ENCODE data around the gene CAT.
"Not testable (repeated sequence)": the region's sequence is repeated elsewhere in the genome, so short reads cannot be mapped to it uniquely, and the experiment has no call there.

Gene CAT

DNA sequence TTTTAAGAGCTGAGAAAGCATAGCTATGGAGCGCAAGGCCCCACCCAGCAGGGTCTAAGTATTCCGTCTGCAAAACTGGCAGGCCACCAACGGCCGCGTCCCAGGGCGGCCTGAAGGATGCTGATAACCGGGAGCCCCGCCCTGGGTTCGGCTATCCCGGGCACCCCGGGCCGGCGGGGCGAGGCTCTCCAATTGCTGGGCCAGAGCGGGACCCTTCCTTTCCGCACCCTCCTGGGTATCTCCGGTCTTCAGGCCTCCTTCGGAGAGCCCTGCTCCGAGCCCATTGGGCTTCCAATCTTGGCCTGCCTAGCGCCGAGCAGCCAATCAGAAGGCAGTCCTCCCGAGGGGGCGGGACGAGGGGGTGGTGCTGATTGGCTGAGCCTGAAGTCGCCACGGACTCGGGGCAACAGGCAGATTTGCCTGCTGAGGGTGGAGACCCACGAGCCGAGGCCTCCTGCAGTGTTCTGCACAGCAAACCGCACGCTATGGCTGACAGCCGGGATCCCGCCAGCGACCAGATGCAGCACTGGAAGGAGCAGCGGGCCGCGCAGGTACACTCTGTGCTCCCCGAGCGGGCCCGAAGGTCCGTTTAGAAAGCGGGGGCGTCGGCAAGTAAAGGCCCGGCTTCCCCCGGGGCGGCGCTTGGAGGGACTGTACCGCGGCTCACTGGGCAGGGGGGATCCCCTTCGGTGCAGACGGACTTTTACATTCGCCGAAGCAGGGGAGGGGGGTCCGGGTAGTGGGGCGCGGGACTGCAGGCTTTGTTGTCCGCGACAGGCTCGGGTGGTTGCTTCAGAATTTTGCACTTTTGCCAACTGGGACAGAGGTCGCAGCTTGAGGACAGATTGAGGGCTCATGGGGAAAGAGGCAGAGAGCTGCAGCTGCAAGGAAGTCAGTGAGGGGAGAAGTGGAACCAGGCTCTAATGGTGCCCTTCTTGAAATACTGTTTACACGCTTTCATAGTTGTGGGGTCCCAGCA is at the start of gene CAT:
Gene CAT, plus strand, starts transcription at position 406 of the 979 bp plus-strand sequence. Its CDS starts 80 bp downstream, at position 486.
- peak; percentile 95 to 96 for DNase-seq (ENCODE audit: low read depth in 2 of 2)

DNA sequence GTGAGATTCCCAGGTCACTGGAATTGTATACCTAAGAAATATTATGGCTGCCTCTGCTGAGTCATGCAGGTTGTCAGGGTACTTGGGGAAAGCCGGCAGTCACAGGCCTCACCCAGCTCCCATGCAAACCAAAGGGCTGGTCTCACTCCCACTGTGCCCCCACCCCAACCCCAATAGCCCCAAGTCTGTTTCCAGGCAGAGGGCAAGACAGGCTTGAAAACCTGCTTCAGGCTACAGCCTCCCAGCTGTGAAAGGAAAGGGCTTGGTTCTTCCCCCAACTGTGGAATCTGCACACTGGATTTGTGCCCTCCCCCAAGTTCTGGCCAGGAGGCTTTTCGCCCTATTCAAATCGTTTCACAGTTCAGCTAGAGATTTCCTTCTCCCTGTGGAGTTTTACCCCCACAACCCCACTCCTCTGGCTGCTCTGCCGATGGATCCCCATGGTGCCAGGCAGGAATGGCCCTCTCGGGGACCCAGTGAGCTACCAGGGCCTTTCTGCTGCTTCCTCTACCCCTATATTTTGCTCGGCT is 43.9 kb upstream of the CAT start:
- DNase-seq (ENCODE audit: low read depth in 2 of 2): no peak

DNA sequence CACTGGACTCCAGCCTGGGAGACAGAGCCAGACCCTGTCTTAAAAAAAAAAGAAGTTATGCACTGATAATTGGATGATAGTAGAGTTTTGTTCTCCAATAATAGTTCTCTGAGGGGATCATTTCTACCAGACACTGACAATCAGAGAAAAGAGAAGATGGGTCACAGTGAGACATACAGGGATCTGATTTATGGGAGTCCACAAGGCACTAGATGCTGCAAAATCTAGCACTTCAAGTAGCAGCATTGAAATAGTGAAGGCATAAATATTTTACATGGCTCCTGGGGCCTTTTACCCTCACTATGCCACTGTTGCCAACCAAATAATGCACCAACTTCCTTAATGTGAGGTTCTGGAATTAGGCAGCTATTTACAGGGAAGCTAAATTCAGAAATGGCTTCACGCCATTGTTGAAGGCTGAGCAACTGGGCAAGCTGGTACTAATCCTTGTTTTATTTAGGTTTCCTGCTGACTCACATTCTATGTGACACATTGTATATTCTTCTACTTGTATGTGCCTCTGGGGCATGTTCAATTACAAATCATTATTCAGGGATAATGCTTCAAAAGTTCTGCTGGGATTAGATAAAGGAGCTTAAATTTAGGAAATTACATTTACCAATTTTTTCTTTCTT is 42.7 kb upstream of the CAT start:
- no peak for DNase-seq (ENCODE audit: low read depth in 2 of 2)

DNA sequence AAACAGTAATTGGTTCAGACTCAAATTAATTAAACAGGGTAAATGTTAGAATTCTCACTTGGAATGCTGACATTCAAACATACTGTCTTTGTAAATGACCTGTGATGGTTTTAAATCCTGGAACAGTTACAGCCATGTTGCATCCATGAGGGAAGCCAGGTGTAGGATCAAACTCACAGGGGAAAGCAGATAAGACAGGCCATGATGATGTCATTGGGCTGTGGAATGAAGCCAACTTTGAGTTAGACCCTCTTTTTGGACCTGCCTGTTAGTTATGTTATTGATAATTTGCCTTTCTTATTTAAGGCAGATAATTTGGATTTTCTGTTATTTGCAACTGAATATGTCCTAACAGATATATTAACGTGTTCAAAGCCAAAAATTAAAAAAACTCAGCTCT is 41.6 kb upstream of the CAT start:
- DNase-seq (ENCODE audit: low read depth in 2 of 2): no peak

DNA sequence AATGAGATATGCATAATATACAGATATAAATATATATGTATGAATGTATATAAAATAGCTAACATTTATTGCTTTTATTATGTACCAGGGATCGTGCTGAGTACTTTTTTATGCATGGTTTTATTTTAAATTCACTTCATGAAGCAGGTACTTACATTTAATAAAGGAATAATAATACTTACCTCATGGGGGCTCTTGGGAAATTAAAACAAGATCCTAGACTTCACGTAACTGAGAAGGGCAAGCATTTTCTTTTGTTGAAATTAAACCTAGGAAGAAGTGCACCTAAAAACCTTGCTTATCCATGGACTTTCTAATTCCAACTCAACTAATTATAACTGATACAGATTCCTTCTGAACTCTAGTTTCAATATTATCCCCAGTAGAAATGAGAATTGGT is 40.9 kb upstream of the CAT start:
- DNase-seq (ENCODE audit: low read depth in 2 of 2): no peak

DNA sequence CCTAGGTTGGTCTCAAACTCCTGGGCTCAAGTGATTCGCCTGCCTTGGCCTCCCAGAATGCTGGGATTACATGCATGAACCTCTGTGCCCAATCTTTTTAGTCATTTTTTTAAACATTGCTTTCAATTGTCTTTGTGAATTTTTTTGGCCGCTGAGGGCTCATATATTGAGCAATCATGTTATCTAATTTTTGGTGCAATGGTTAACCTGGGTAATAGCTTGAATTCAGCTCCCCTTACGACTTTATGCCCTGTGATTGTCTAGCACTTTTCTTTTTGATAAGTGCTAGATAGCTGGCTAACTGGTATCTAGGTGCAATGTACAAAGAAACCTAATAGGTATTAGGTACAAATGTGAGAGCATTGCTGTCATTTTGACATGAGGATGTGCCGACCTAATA is 35.3 kb upstream of the CAT start:
- DNase-seq (ENCODE audit: low read depth in 2 of 2): no peak

DNA sequence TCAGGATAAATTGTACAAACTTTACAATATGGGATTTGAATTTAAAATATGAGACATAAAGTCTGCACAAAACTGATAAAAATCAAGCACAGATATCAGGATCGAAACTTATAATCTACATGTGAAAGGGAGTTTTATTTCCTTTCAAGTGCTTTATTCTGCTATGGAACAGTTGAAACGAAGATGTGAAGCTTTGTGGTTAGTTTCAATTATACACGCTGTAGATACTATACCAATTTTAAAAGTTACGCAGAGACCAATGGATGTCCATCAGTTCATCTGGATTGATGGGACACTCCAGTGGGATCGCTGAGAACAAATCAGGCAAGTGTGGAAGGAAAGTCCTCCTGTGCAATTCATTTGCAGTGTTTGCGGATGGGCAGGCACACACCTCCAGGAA is 34.5 kb upstream of the CAT start:
- DNase-seq (ENCODE audit: low read depth in 2 of 2): no peak

DNA sequence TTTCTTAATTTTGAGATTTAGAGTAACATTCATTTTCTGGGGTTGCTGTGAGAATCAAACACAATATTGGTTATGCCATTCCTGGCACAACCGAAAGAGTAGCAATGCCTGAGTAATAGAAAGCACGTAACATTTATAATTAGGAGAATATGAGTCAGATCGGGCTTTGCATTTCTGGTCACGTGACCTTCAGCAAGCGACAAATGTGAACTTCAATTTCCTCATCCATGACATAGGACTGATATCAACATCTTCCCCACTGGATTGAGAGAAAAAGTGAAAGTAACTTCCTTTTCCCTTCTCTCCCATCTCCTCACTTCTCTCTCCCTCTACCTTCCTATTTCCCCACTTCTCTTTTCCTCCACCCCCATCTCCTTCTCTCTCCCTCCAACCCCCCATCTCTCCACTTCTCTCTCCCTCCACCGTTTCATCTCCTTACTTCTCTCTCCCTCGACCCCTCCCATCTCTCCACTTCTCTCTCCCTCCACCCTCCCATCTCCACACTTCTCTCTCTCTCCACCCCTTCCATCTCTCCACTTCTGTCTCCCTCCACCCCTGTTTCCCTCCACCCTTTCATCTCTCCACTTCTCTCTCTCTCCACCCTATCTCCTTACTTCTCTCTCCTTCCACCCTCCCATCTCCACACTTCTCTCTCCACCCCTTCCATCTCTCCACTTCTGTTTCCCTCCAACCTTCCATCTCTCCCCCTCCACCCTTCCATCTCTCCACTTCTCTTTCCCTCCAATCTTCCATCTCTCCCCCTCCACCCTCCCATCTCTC is 33.5 kb upstream of the CAT start:
- no peak for DNase-seq (ENCODE audit: low read depth in 2 of 2)

DNA sequence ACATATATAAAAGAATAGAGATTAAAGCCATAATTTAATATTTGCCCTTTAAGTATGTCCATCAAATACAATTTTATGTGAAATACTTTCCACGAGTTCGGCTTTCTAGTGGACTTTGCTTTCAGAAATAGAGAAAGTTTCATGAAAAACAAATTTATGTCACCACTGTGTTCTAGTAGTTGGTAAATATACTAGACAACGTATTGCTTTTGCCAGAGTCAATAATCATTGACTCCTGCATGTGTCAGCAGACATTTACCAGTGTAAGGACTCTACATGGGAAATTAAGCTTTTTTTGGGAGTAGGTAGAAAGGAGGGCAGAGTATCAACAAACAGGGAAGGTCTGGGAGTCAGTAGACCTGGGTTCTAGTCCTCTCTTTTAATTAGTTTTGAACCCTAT is 32.3 kb upstream of the CAT start:
- DNase-seq (ENCODE audit: low read depth in 2 of 2): no peak

DNA sequence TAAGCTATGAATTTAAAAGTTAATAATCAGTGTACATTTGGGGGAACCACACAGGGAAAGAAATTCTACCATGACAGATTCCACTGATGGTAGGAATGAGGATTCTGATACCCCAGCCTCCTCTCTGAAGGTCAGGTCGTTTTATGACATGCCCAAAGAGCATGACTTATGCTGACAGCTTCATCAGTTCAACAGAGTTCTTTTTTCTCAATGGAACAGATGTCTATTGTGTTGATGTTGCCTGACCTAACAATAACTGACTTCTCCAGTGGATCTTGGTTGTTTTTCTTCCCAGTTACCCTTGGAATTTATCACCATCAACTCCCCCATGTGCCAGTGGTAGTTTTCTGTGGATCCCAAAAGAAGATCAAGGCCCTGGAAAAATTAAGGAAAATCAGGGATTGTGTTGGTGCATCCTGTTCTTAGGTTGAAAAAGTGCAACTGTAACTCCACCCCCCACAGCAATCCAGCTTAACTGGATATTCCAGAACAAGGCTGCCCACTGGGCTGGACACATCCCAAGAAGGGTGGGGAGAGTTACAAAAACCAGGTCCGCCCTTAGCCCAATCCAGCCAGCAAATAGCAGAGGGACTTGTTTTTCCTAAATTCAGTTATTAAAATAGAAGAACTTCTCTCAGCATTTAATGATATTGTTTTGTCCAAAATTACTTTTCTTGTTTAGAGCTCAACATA is 31.5 kb upstream of the CAT start:
- no peak for DNase-seq (ENCODE audit: low read depth in 2 of 2)

DNA sequence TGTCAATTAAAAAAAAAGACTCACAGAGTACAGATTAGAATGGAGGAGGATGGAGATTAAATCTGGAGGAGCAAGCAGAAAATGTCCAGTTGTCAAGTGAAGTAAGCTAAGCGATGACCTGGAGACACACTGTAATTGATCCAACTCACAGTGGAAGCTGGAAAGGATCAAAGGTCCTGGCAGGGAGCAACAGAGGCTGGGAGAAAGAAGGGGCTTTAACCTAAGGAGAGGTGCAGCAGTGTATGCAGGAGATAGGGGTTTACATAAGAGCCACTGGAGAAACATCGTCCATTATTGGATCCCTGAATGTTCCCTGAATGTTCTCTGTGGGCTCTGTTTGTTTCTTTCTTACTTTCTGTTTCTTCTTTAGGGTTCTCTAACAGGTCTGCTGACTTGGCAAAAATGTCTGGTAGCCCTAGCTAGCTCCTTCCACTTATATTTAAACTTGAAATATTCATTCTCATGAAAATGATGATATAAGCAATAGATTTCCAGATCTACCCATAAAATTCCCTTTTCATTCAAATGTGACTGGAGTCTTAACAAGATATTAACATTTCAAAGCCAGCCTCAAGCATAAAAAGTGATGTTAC is 30.1 kb upstream of the CAT start:
- no peak for DNase-seq (ENCODE audit: low read depth in 2 of 2)

DNA sequence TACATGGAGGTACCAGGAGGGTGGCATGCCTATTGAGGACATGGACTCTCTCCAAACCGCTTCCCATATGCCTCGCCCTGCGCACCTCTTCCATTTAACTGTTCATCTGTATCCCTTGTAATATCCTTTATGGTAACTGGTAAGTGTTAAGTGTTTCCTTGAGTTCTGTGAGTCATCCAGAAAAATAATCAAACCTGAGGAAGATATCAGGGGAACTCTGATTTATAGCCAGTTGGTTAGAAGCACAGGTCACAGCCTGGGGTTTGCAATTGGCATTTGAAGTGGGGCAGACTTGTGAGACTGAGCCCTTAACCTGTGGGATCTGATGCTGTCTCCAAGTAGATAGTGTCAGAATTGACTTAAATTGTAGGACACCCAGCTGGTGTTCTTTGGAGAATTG is 27.6 kb upstream of the CAT start:
- no peak for DNase-seq (ENCODE audit: low read depth in 2 of 2)

DNA sequence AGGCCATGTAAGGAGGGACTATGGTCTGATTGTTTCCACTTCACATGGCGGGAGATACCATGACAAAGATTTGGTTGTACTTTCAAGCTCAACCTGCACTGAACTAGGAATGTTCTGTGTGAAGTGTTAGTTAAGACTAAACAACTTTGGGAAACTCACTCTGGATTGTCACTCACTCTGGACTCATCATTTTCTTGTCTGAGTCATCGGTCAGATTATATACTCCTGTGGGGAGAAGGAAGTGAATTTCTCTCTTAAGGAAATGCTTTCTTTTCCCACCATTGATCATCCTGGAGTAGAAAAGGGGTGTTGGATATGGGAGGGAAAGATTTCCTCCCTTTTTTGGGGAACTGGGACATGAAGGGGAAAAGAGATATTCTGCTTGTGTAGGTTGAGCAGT is 26.9 kb upstream of the CAT start:
- DNase-seq (ENCODE audit: low read depth in 2 of 2): no peak

DNA sequence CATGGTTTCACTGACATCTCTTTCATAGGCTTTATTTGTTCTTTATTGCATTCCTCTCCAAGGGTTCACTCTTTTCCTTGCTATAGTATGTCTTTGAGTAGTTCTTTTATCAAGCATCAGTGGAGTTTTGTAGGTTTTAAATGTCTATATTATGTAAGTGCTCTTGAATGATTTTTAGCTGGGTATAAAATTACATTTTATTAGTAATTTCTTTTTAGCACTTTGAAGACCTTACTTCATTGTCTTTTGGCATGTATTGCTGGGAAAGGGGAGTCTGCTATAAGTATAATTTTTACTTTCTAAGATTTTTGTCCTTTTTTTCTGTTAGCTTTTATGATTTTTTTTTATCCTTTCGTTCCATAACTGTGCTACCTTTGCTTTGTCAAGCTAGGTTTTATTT is 25.5 kb upstream of the CAT start:
- no peak for DNase-seq (ENCODE audit: low read depth in 2 of 2)

DNA sequence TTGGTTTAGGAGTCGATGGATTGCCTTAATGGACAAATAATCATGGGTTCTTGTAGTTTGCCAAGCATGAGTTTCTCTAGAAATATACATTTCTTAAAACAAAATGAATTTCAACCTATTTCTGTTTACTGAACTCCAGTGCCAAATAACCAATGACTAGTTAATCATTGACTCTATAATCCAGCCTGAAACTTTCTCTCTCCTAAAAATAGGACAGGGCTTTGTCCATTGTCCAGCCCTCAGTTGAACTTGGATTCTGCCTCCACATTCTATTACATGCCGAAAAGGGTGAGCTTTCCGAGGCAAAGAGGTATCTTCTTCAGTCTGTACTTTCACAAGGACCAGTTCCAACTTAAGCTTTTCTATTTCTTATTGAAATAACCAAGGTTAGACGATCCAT is 23.2 kb upstream of the CAT start:
- no peak for DNase-seq (ENCODE audit: low read depth in 2 of 2)

DNA sequence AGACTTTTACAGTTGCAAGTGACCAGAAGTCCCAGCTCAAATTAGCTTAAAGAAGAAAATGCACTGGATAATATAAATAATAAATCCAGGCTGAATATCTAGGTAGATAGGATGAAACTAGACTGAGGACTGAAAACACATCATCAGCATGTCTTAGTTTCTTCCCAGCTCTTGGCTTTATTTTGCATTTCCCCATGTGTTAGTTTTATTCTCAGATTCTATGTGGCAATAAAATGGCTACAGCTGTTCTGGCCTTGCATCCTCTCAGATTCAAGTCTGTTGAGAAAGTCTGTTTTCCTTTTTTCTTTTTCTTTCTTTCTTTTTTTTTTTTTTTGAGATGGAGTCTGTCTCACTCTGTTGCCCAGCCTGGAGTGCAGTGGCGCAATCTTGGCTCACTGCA is 22.6 kb upstream of the CAT start:
- DNase-seq (ENCODE audit: low read depth in 2 of 2): no peak

DNA sequence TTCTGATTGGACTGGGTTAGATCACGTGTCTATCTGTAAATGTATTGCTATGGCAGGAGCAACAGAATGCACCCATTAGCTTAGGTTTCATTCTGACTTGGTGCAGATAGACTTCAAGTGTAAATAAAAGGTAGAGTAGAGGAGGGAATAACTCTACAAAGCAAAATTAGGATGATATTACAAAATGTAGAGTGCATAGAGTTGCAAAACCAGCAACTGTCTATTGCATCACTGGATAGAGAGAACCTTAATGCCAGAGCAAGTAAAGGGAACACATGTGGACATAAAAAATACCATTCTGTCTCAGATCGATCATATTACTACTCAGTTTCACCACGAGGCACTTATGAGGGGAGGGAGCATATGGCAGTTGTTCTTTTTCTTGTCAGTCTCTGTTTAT is 22.0 kb upstream of the CAT start:
- no peak for DNase-seq (ENCODE audit: low read depth in 2 of 2)

DNA sequence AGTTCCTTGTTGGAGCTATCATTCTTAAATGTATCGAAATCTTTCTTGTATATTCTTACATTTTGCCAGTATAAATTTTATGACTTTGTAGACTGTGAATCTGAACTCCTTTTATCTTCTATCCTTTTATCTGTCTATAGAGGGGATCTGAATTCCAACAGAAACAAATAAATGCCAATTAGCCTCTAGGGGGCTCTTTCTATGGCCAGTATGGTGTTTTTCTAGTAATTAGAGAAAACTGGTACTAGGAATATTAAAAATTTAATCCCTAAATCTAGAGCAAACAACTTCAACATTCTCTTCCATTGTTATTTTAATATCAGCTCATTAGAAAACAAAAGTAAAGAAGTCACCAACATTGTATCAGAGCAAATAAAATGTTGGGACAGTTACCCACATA is 21.5 kb upstream of the CAT start:
- no peak for DNase-seq (ENCODE audit: low read depth in 2 of 2)

DNA sequence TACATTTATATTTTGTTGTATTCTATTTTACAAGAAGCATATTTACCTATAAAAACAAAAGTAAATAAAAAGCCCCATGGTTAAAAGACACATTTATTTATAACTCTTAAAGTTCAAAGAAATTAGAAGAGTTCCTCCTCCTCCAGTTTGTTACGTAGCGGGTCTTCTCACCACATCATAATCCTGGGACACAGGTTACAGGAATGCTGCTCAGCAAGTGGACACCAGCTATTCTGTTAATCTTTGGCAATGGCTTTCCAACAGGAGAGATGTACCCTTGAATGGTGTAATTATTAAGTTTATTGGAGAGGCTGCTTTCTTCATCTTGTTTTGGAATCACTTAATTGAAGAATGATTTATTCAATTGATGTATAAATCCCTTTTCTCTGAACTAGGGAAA is 19.6 kb upstream of the CAT start:
- no peak for DNase-seq (ENCODE audit: low read depth in 2 of 2)

DNA sequence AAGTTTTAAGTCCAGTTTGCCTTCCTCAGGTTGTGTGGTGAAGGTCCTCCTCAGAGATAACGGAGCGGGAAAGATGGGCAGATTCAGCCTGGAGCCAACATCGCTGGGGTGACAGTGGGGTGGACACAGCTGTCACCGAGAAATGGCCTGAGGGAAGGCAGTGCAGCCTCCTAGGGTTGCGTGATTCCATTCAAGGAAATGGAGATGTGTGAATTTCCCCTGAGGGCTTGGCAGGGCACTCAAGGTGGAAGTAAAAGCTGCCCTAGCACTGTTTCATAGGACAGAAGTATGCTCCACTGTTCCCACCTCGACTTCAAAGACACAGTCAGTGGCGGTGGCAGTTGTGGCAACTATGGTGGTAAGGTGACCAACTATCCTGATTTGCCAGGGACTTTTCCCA is 15.4 kb upstream of the CAT start:
- DNase-seq (ENCODE audit: low read depth in 2 of 2): no peak

DNA sequence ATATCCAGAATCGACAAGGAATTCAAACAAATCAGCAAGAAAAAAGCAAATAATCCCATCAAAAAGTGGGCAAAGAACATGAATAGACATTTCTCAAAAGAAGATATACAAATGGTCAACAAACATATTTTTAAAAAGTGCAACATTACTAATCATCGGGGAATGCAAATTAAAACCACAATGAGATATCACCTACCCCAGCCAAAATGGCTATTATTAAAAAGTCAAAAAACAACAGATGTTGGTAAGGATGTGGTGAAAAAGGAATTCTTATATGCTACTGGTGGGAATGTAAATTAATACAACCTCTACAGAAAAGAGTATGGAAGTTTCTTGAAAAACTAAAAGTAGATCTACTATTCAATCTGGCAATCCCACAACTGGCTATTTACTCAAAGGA is 13.9 kb upstream of the CAT start:
- not testable (repeated sequence) for DNase-seq (ENCODE audit: low read depth in 2 of 2)

Measured in stimulated activated CD4-positive, alpha-beta T cell treated with anti-CD3 and anti-CD28 coated beads, Interleukin-1b, Interleukin-23, amount 100 ng/mL, for 4 hours (primary cell).